ENCODE measurements around the gene METAP1D.

DNA sequence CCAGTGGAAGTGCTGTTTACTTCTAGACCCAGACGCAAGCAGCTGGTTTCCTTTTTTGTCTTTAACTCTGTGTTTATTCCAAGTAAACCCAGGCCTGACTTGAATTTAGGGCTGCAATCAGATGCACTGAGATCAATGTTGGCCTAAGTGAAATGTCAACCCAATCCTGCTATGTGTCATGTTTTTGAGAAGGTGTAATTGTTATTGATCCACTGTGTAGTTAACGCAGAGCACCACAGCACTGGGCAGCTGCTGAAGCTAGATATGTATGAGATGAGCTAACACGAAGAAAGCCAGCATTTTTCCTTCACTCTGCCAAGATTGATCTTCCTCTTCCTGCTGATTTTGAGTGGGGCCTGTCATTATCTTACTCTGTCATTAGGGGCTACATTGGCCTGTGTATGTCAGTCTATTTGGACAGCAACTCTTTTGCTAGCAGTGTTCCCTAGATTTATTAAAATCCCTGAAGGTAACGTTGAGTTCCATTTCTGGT lies 66.7 kb downstream of the METAP1D start:
- TF ChIP-seq, protein P1, sequence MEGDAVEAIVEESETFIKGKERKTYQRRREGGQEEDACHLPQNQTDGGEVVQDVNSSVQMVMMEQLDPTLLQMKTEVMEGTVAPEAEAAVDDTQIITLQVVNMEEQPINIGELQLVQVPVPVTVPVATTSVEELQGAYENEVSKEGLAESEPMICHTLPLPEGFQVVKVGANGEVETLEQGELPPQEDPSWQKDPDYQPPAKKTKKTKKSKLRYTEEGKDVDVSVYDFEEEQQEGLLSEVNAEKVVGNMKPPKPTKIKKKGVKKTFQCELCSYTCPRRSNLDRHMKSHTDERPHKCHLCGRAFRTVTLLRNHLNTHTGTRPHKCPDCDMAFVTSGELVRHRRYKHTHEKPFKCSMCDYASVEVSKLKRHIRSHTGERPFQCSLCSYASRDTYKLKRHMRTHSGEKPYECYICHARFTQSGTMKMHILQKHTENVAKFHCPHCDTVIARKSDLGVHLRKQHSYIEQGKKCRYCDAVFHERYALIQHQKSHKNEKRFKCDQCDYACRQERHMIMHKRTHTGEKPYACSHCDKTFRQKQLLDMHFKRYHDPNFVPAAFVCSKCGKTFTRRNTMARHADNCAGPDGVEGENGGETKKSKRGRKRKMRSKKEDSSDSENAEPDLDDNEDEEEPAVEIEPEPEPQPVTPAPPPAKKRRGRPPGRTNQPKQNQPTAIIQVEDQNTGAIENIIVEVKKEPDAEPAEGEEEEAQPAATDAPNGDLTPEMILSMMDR (IDR thresholded peaks at IDR 0.05), result no peak
- TF ChIP-seq POLR2AphosphoS5 (IDR thresholded peaks at IDR 0.05), result no peak
- TF ChIP-seq POLR2A (IDR thresholded peaks at IDR 0.05), result no peak

Data from stomach (tissue), 4 donors.